ENCODE results near the gene SORCS2.
A peak's percentile ranks its signal among the peaks of the same experiment; 100 is the strongest.

SORCS2 gene

DNA sequence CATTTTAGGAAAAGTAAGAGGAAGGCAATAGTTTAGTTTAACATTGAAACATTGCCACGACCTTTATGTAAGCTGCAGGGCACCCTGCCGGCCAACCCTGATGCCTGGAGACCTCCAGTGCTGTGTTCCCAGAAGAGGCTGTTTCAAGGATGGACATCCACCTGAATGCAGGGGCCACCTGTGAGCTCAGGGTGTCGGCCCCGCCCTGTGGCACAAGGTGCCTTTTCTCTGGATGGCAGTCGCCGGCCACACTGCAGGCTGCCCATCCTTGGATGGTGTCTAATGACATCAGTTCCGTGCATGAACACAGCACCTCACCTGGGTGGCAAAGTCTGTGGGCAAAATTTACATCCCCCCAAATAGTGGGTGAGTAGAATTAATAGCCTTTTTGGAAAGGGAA is 567.3 kb downstream of the SORCS2 start:
- TF ChIP-seq, protein P1, sequence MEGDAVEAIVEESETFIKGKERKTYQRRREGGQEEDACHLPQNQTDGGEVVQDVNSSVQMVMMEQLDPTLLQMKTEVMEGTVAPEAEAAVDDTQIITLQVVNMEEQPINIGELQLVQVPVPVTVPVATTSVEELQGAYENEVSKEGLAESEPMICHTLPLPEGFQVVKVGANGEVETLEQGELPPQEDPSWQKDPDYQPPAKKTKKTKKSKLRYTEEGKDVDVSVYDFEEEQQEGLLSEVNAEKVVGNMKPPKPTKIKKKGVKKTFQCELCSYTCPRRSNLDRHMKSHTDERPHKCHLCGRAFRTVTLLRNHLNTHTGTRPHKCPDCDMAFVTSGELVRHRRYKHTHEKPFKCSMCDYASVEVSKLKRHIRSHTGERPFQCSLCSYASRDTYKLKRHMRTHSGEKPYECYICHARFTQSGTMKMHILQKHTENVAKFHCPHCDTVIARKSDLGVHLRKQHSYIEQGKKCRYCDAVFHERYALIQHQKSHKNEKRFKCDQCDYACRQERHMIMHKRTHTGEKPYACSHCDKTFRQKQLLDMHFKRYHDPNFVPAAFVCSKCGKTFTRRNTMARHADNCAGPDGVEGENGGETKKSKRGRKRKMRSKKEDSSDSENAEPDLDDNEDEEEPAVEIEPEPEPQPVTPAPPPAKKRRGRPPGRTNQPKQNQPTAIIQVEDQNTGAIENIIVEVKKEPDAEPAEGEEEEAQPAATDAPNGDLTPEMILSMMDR (conservative IDR thresholded peaks at IDR 0.05; ENCODE audit: low read depth, low read length): no peak
- no peak for DNase-seq (ENCODE audit: low read depth)
- no peak overlapping the region for H3K4me3 ChIP-seq (ENCODE audit: low read depth, low read length)

DNA sequence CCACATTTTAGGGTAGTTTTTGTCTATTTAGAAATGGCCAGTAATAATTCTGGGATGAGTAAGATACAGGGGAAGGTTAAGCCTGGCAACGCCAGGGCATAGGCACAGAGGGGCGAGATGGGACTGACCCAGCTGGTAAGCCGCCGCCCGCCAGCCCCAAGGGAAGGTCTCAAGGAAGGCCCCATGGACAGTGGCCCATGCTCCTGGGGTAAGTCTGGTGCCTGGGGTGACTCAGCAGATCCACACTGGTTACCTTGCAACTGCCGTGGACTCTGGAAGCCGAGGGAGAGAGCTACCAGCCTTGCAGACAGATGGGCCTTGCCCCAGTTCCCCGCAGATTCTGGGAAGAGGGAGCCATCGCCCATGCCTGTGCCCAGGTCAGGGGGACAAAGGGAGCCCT is 567.9 kb downstream of the SORCS2 start:
- H3K4me3 ChIP-seq (ENCODE audit: low read depth, low read length): no peak overlapping the region
- TF ChIP-seq, protein P1 (conservative IDR thresholded peaks at IDR 0.05; ENCODE audit: low read depth, low read length): no peak
- DNase-seq (ENCODE audit: low read depth): no peak

DNA sequence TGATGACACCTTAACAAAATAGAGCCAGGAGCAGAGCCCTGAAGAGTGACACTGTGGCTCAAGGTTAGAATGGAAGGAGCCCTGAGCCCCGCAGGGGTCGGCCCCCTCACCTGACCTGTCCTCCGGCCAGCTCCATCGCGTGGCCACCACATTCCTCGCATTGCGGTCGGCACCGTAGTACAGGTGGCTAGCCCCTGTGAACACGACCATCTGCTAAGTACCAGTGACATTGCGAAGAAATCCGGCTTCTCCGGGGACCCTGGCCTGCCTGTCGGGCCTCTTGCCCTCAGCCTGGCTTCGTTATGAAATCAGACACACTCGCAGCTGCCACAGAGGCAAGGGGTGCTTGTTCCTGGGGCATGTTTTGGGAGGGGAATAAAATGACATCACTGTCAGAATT is 568.4 kb downstream of the SORCS2 start:
- H3K4me3 ChIP-seq (ENCODE audit: low read depth, low read length): no peak overlapping the region
- no peak for DNase-seq (ENCODE audit: low read depth)
- TF ChIP-seq, protein P1 (conservative IDR thresholded peaks at IDR 0.05; ENCODE audit: low read depth, low read length): no peak

DNA sequence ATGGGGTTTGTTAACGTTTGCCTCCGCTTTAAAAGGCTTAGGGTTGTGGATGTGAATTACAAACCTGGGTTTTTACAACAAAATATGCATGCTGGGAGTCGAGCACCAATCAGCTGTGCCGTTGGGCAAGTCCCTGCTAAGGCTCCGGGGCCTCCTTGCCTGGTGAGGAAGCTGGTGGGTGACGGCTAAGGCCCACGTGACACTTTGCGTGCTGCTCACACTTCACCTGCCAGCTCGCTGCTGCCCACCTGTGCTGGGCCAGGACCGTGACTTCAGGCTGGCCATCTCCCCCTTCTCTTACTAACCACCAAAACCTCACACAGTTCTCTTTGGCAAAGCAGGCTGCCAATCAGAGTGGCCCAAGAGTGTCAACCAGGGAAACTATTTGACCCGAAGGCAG is 569.0 kb downstream of the SORCS2 start:
- no peak overlapping the region for H3K4me3 ChIP-seq (ENCODE audit: low read depth, low read length)
- TF ChIP-seq, protein P1 (conservative IDR thresholded peaks at IDR 0.05; ENCODE audit: low read depth, low read length): no peak
- no peak for DNase-seq (ENCODE audit: low read depth)

DNA sequence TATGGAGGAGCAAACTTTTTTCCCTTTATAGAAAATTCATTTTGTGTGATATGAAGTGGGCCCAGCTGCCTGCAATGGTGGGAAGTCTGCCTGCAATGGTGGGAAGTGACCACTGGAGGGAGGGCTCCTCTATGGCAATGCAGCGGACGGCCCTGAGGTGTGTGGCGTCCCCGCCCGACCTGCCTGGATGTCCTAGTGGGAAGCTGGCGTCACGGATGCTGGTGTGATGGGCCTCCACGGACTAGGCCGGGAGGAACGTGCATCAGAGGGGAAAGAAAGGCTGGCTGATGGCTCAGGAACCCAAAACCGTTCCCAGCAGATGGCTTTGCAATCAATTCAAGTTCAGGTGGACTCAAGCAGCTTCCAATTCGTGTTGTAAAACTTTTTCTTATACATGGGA is 569.4 kb downstream of the SORCS2 start:
- TF ChIP-seq, protein P1 (conservative IDR thresholded peaks at IDR 0.05; ENCODE audit: low read depth, low read length): peak; percentile 91
- H3K4me3 ChIP-seq (ENCODE audit: low read depth, low read length): no peak overlapping the region
- DNase-seq (ENCODE audit: low read depth): peak; percentile 85

DNA sequence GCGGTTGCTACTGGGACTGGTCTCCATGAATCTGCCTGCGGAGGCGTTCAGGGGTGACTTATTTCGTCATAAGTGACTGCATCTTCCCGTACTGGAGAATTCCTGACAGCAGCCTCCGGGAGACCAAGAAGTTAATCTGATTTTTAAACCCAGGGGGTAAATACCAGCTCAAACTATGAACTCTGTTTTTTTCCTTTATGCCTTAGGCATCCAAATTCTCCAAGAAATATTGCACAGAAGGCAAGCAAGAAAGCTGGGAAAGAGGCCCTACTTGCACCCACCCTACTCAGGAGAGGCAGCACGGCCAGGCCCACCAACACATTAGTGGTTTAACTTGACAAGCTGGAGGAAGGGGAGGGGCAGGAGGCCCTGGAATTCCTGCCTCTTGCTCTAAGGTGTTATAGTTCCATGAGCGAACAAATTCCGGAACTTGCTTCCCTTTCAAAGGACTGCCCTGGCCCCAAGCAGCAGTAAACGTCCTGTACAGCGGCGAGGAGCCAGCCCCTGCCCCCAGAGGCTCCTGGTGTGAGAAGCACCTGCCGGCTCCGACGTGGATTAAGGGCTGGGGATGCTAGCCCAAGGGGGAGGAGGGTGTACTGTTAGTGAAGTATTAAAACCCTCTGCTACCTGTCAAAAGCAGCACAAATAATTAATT is 570.2 kb downstream of the SORCS2 start:
- no peak overlapping the region for H3K4me3 ChIP-seq (ENCODE audit: low read depth, low read length)
- no peak for DNase-seq (ENCODE audit: low read depth)
- TF ChIP-seq, protein P1 (conservative IDR thresholded peaks at IDR 0.05; ENCODE audit: low read depth, low read length): no peak

DNA sequence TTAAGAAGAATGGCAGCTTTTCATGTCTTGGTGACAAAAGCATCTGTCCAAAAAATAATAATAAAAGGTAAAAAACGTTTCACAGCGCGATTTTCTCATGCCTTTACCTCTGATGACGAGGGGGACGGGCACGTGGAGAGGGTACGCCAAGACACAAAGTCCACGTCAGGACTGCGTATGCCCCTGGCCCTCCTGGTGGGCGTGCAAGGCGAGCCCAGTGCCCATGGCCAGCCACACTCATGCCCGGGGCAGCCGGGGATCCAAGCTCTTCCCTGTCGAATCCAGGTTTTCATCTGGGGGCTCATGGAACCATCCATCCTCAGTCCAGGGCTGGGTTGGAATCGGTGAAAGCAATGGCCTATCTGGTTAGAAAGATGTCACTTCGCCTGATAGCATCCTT is 570.8 kb downstream of the SORCS2 start:
- TF ChIP-seq, protein P1 (conservative IDR thresholded peaks at IDR 0.05; ENCODE audit: low read depth, low read length): no peak
- DNase-seq (ENCODE audit: low read depth): no peak
- no peak overlapping the region for H3K4me3 ChIP-seq (ENCODE audit: low read depth, low read length)

Data from choroid plexus epithelial cell (primary cell).